Left ventricle myocardium inferior (tissue), 1 donor: ENCODE data around the gene RSRC1. TPM values are rescaled to one million over a fixed set of nuclear protein-coding genes. Genes with fewer than 3 reads are reported as not detected.
"Not testable (repeated sequence)": the region's sequence is repeated elsewhere in the genome, so short reads cannot be mapped to it uniquely, and the experiment has no call there.

Source experiments
- DNase-seq: peaks from one replicate; pipeline ENCODE4 v3.0.0-alpha.2; 2020
- H3K27ac ChIP-seq: fragments of 200-600 bp; replicated peaks from 2 replicates; pipeline ENCODE4 v1.8.0; 2021
- H3K27me3 ChIP-seq: fragments of 200-600 bp; 2 replicates; pipeline ENCODE4 v1.8.0; 2021; ENCODE audit warnings: low read depth
- H3K36me3 ChIP-seq: fragments of 200-600 bp; 2 replicates; pipeline ENCODE4 v1.8.0; 2021
- H3K4me1 ChIP-seq: fragments of 200-600 bp; 2 replicates; pipeline ENCODE4 v1.8.0; 2021
- H3K4me3 ChIP-seq: fragments of 200-600 bp; 2 replicates; pipeline ENCODE4 v1.8.0; 2021; ENCODE audit warnings: mild to moderate bottlenecking, moderate library complexity
- H3K9me3 ChIP-seq: fragments of 200-600 bp; replicated peaks from 2 replicates; pipeline ENCODE4 v1.8.0; 2021
- CTCF ChIP-seq: fragments of 200-600 bp; IDR thresholded peaks from 2 replicates; pipeline ENCODE4 v1.8.0; 2021; ENCODE audit warnings: antibody characterized with exemption, mild to moderate bottlenecking, borderline replicate concordance
- intact Hi-C: fragments of 100-400 bp; cut with micrococcal nuclease; formaldehyde crosslinking; loops from one replicate; pipeline ENCODE4 v1.11.0; 2022
- total RNA-seq: library from RNA; stranded (reverse); fragmentation: NEBNext Ultra II Directional; extraction: Animal tissue kit (Norgen Biotek cat#: 25700); gene quantifications from one replicate; pipeline ENCODE4 v1.2.1, GENCODE V29; 2021
- donor health status: DM: no; HTN: yes; CAD: no; lungs with severe emphysema.

The RSRC1 gene
- total RNA-seq, 1 donor from 2014 or later: 19.1 TPM

- intact Hi-C loops: no loop called here
- no peak overlapping the region for H3K27ac ChIP-seq
- H3K9me3 ChIP-seq: no peaks in the 10 kb centered on the region
- H3K36me3 ChIP-seq: no peaks in the 10 kb centered on the region
- H3K27me3 ChIP-seq: no peaks in the 10 kb centered on the region
- no peak for DNase-seq
- H3K4me1 ChIP-seq: no peaks in the 10 kb centered on the region
- TF ChIP-seq CTCF: no peak
- H3K4me3 ChIP-seq: no peak overlapping the region
These were observed 227.2 kb downstream of the RSRC1 start for GRCh38 chr3:158337110-158337509.

DNA sequence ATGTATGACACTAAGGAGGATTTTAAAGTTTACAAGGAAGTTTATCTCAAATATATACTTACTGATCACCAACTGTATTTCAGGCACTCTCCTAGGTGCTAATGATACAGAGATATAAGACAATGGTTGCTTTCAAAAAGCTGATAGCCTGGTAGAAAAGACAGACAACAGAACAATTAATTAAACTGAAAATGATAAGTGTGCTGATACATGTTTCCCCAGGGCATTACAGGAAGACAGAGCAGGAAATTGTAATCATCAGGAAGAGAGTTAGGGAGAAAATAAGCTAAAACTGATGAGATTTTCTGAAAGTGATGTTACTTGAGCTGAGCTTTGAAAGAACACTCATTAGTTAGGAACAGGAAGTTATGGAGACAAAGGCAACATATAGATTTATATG lies 229.7 kb downstream of the RSRC1 start:
- Histone ChIP-seq H3K4me3 (no peak overlapping the region), H3K27me3 (no peaks in the 10 kb centered on the region), H3K27ac (no peak overlapping the region), H3K9me3 (no peaks in the 10 kb centered on the region), H3K36me3 (no peaks in the 10 kb centered on the region), H3K4me1 (no peaks in the 10 kb centered on the region)
- no peak for TF ChIP-seq CTCF
- intact Hi-C loops: no loop called here
- DNase-seq: no peak

DNA sequence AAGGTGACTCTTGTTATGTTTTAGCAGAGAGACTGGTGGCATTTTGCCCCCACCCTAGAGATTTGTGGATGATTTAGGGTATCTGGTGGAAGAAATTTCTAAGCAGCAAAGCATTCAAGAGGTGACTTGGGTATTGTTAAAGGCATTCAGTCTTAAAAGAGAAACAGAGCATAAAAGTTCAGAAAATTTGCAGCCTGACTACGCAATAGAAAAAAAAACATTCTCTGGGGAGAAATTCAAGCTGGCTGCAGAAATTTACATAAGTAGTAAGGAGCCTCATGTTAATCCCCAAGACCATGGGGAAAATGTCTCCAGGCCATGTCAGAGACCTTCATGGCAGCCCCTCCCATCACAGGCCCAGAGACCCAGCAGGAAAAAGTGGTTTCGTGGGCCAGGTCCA lies 231.1 kb downstream of the RSRC1 start:
- DNase-seq, intact Hi-C loops, H3K27me3 ChIP-seq, H3K27ac ChIP-seq, H3K9me3 ChIP-seq, H3K4me3 ChIP-seq, H3K36me3 ChIP-seq, H3K4me1 ChIP-seq: not testable (repeated sequence)

DNA sequence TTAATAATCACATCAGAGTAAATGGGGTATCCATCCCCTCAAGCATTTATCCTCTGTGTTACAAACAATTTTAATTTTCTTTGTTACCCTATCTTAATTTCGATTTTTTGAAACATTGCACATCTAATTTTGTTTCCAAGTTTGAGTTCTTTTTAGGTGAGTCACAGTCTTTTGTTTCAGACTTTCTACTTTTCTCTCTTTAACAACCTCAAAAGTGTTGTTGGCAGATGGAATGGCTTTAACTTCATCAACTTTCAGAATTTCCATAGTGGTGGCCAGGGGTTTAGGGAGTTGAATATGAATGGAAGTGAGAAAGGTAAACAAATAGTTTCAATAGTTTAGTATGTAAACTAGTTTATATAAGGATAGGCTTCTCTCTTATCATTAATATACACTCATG lies 238.1 kb downstream of the RSRC1 start:
- intact Hi-C loops: no loop called here
- DNase-seq: no peak
- H3K4me3 ChIP-seq: no peak overlapping the region
- H3K36me3 ChIP-seq: no peaks in the 10 kb centered on the region
- H3K9me3 ChIP-seq: no peaks in the 10 kb centered on the region
- no peaks in the 10 kb centered on the region for H3K27me3 ChIP-seq
- H3K4me1 ChIP-seq: no peaks in the 10 kb centered on the region
- no peak for TF ChIP-seq CTCF
- H3K27ac ChIP-seq: no peak overlapping the region

DNA sequence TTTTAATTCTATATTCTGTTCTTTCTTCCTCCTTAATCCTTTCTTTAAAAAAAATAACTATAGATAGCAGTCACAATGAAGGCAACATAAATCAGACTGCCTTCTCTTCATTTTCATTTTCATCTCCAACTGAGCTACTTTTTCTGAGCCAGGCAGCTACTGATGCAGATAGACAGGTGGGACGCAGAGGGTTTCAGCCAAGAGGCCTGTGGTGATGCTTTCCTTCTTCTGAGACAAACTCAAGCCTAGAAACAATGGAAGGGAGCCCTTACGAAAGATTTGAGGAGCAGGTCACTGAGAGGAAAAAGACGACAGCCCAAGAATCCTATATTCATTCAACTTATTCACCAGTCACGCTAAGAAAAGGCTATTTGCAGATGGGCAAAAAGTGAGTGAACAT lies 241.1 kb downstream of the RSRC1 start:
- no peak for TF ChIP-seq CTCF
- Histone ChIP-seq H3K36me3 (no peaks in the 10 kb centered on the region), H3K4me1 (no peaks in the 10 kb centered on the region), H3K27me3 (no peaks in the 10 kb centered on the region), H3K9me3 (no peaks in the 10 kb centered on the region), H3K4me3 (no peak overlapping the region), H3K27ac (no peak overlapping the region)
- DNase-seq: no peak
- intact Hi-C loops: no loop called here

- Histone ChIP-seq H3K27me3 (no peaks in the 10 kb centered on the region), H3K36me3 (no peaks in the 10 kb centered on the region), H3K4me3 (no peak overlapping the region), H3K4me1 (no peaks in the 10 kb centered on the region), H3K9me3 (no peaks in the 10 kb centered on the region), H3K27ac (no peak overlapping the region)
- intact Hi-C loops: no loop called here
- no peak for DNase-seq
- no peak for TF ChIP-seq CTCF
These were observed 242.7 kb downstream of the RSRC1 start for GRCh38 chr3:158352551-158352950.
